Endothelial cell (in vitro differentiated cells): ENCODE data around the gene NRXN3. TPM values are rescaled to one million over a fixed set of nuclear protein-coding genes. Genes with fewer than 3 reads are reported as not detected.

Source experiments
- DNase-seq: peaks from one replicate; pipeline ENCODE4 v3.0.0; 2021; ENCODE audit warnings: low spot score
- H3K27ac Mint-ChIP-seq: one replicate; pipeline ENCODE4 v1.8.0; 2021; ENCODE audit warnings: mixed read lengths, inconsistent platforms; ENCODE audit not compliant: unreplicated experiment
- H3K27me3 Mint-ChIP-seq: one replicate; pipeline ENCODE4 v1.8.0; 2021; ENCODE audit warnings: mild to moderate bottlenecking, moderate library complexity, mixed read lengths, inconsistent platforms; ENCODE audit not compliant: unreplicated experiment
- H3K36me3 Mint-ChIP-seq: one replicate; pipeline ENCODE4 v1.8.0; 2021; ENCODE audit warnings: mild to moderate bottlenecking, low read depth, mixed read lengths, inconsistent platforms; ENCODE audit not compliant: unreplicated experiment
- H3K4me1 Mint-ChIP-seq: one replicate; pipeline ENCODE4 v1.8.0; 2021; ENCODE audit warnings: mild to moderate bottlenecking, mixed read lengths, inconsistent platforms; ENCODE audit not compliant: unreplicated experiment
- H3K4me3 Mint-ChIP-seq: one replicate; pipeline ENCODE4 v1.8.0; 2021; ENCODE audit warnings: mild to moderate bottlenecking, mixed read lengths, inconsistent platforms; ENCODE audit not compliant: unreplicated experiment
- H3K9me3 Mint-ChIP-seq: one replicate; pipeline ENCODE4 v1.8.0; 2021; ENCODE audit warnings: mixed read lengths, inconsistent platforms; ENCODE audit not compliant: unreplicated experiment
- CTCF ChIP-seq: fragments of 200-600 bp; sonication (generic); IDR thresholded peaks from one replicate; pipeline ENCODE4 v1.5.0; 2021; ENCODE audit warnings: antibody characterized with exemption; ENCODE audit not compliant: unreplicated experiment
- total RNA-seq: library from RNA; stranded (reverse); fragmentation: NEBNext Ultra II Directional; extraction: Animal tissue kit (Norgen Biotek cat#: 25700); gene quantifications from one replicate; pipeline ENCODE4 v1.2.1, GENCODE V29; 2021; ENCODE audit not compliant: unreplicated experiment

NRXN3 gene
- total RNA-seq, 1 donor from 2014 or later: 2.3 TPM

- Mint-ChIP-seq H3K4me3 (no peak overlapping the region), H3K27me3 (no peaks in the 10 kb centered on the region), H3K27ac (no peak overlapping the region), H3K9me3 (no peaks in the 10 kb centered on the region), H3K36me3 (no peaks in the 10 kb centered on the region), H3K4me1 (no peaks in the 10 kb centered on the region)
- DNase-seq: no peak
- TF ChIP-seq CTCF: no peak
These were observed 1026.0 kb downstream of the NRXN3 start for GRCh38 chr14:79196216-79196615.

- no peak for DNase-seq
- H3K36me3 Mint-ChIP-seq: no peaks in the 10 kb centered on the region
- H3K9me3 Mint-ChIP-seq: no peaks in the 10 kb centered on the region
- H3K27ac Mint-ChIP-seq: no peak overlapping the region
- no peaks in the 10 kb centered on the region for H3K4me1 Mint-ChIP-seq
- H3K27me3 Mint-ChIP-seq: no peaks in the 10 kb centered on the region
- TF ChIP-seq CTCF: no peak
- no peak overlapping the region for H3K4me3 Mint-ChIP-seq
These were observed 1027.3 kb downstream of the NRXN3 start for GRCh38 chr14:79197516-79197915.

- DNase-seq: no peak
- TF ChIP-seq CTCF: no peak
- Mint-ChIP-seq H3K36me3 (no peaks in the 10 kb centered on the region), H3K4me1 (no peaks in the 10 kb centered on the region), H3K4me3 (no peak overlapping the region), H3K27ac (no peak overlapping the region), H3K27me3 (no peaks in the 10 kb centered on the region), H3K9me3 (no peaks in the 10 kb centered on the region)
These were observed 1029.0 kb downstream of the NRXN3 start for GRCh38 chr14:79199217-79199616.

- no peak for TF ChIP-seq CTCF
- Mint-ChIP-seq H3K27ac (no peak overlapping the region), H3K4me3 (no peak overlapping the region), H3K4me1 (no peaks in the 10 kb centered on the region), H3K27me3 (no peaks in the 10 kb centered on the region), H3K9me3 (no peaks in the 10 kb centered on the region), H3K36me3 (no peaks in the 10 kb centered on the region)
- no peak for DNase-seq
These were observed 1031.5 kb downstream of the NRXN3 start for GRCh38 chr14:79201564-79202207.

GRCh38 chr14:79204591-79204990, 1034.4 kb downstream of the NRXN3 start:
- no peaks in the 10 kb centered on the region for H3K36me3 Mint-ChIP-seq
- no peak for DNase-seq

More at GRCh38 chr14:79204591-79204990, 1034.4 kb downstream of the NRXN3 start:
- no peak for TF ChIP-seq CTCF
- H3K27me3 Mint-ChIP-seq: no peaks in the 10 kb centered on the region
- H3K4me3 Mint-ChIP-seq: no peak overlapping the region
- no peak overlapping the region for H3K27ac Mint-ChIP-seq
- H3K4me1 Mint-ChIP-seq: peaks cover 4% of the 10 kb centered on the region
- H3K9me3 Mint-ChIP-seq: no peaks in the 10 kb centered on the region
